ENCODE results near the gene NPAS3. TPM values are rescaled to one million over a fixed set of nuclear protein-coding genes. Genes with fewer than 3 reads are reported as not detected.

The NPAS3 gene
- total RNA-seq, 2 experiments from 2014 or later, result not detected

DNA sequence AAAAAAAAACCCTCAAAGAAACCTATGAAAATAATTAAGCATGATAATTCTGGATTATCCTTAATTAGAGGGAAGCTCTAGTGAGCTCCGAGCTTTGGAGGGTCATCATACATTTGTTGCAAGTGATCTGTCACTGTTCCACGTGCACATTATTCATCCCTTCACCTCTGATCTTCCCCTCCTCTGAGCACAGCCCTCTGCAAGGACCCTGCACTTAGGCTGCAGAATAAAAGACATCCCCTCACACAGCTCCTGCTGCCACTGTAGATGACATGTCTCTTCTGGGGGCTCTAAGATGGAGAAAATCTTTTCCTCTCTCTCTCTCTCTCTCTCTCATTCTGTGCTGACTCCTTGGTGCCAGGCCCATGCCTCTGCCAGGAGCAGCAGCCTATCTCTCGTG, 711.8 kb downstream of the NPAS3 start:
- no peaks in the 10 kb centered on the region for H3K9me3 ChIP-seq (ENCODE audit: low read length)
- intact Hi-C loops (cut with micrococcal nuclease; ENCODE audit: unreplicated experiment), result no loop called here
- H3K4me3 ChIP-seq (ENCODE audit: low read depth, low read length, poor library complexity, severe bottlenecking), result no peak overlapping the region
- H3K36me3 ChIP-seq (ENCODE audit: insufficient read depth, low read length), result no peaks in the 10 kb centered on the region
- H3K4me1 ChIP-seq (ENCODE audit: insufficient read depth, low read length, poor library complexity, severe bottlenecking), result no peaks in the 10 kb centered on the region
- BruUV-seq (replicated peaks), result no TSS peak
- no peak overlapping the region for H3K27ac ChIP-seq (ENCODE audit: low read depth, low read length, poor library complexity, severe bottlenecking)
- CTCF ChIA-PET (ENCODE audit: unreplicated experiment), result no interaction called here
- no peak overlapping the region for H3K4me2 ChIP-seq (ENCODE audit: low read length)
- no peak overlapping the region for H2AFZ ChIP-seq (ENCODE audit: low read length)
- no peaks in the 10 kb centered on the region for H4K20me1 ChIP-seq (ENCODE audit: insufficient read depth, low read length)
- no peaks in the 10 kb centered on the region for H3K79me2 ChIP-seq (ENCODE audit: insufficient read depth, low read depth, low read length)
- POLR2A ChIA-PET, result no interaction called here
- H3K9me2 ChIP-seq (ENCODE audit: insufficient read depth, low read length), result no peaks in the 10 kb centered on the region
- TF ChIP-seq CTCF (conservative IDR thresholded peaks at IDR 0.05; ENCODE audit: low read length) (no peak), EZH2phosphoT487 (IDR thresholded peaks at IDR 0.05; ENCODE audit: borderline replicate concordance, low read depth, low read length) (no peak)
- DNase-seq (ENCODE audit: low spot score), result no peak

GRCh38 chr14:33652566-33653307, 714.1 kb downstream of the NPAS3 start:
- H3K4me2 ChIP-seq (ENCODE audit: low read length), result no peak overlapping the region
- H3K9me3 ChIP-seq (ENCODE audit: low read length), result no peaks in the 10 kb centered on the region
- no peaks in the 10 kb centered on the region for H3K9me2 ChIP-seq (ENCODE audit: insufficient read depth, low read length)
- H3K27ac ChIP-seq (ENCODE audit: low read depth, low read length, poor library complexity, severe bottlenecking), result no peak overlapping the region
- no peak for DNase-seq (ENCODE audit: low spot score)
- H3K4me1 ChIP-seq (ENCODE audit: insufficient read depth, low read length, poor library complexity, severe bottlenecking), result no peaks in the 10 kb centered on the region
- TF ChIP-seq EZH2phosphoT487 (IDR thresholded peaks at IDR 0.05; ENCODE audit: borderline replicate concordance, low read depth, low read length) (no peak), CTCF (conservative IDR thresholded peaks at IDR 0.05; ENCODE audit: low read length) (no peak)
- H3K4me3 ChIP-seq (ENCODE audit: low read depth, low read length, poor library complexity, severe bottlenecking), result no peak overlapping the region
- ChIA-PET CTCF (ENCODE audit: unreplicated experiment) (no interaction called here), POLR2A (interaction anchor here (0.7 kb wide), 1 partner anchor 134 kb away, joined by 3 read pairs; no protein-coding TSS in a partner anchor)
- intact Hi-C loops (cut with micrococcal nuclease; ENCODE audit: unreplicated experiment), result no loop called here
- H3K79me2 ChIP-seq (ENCODE audit: insufficient read depth, low read depth, low read length), result no peaks in the 10 kb centered on the region
- H4K20me1 ChIP-seq (ENCODE audit: insufficient read depth, low read length), result no peaks in the 10 kb centered on the region
- no peak overlapping the region for H2AFZ ChIP-seq (ENCODE audit: low read length)
- BruUV-seq (replicated peaks), result no TSS peak
- no peaks in the 10 kb centered on the region for H3K36me3 ChIP-seq (ENCODE audit: insufficient read depth, low read length)

DNA sequence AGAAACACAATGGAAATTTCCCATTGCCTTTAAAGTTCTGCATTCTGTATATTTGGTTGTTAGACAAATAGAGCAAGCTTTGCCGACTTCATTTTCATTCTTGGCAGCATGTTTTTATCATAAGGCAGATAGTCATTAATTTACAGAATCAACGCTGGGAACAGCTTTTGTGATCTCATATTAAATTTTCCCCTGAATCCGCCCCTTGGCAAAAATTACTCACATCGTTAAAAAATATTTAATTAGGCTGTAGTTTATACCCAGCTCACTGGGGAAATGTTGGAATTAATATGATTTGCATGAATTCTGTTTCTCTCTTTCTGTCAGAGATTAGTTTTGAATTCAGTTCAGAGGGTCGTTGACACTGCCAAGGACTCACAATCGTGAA, 714.6 kb downstream of the NPAS3 start:
- H3K36me3 ChIP-seq (ENCODE audit: insufficient read depth, low read length), result no peaks in the 10 kb centered on the region
- CTCF ChIA-PET (ENCODE audit: unreplicated experiment), result no interaction called here
- H3K27ac ChIP-seq (ENCODE audit: low read depth, low read length, poor library complexity, severe bottlenecking), result no peak overlapping the region
- DNase-seq (ENCODE audit: low spot score), result no peak
- H3K4me1 ChIP-seq (ENCODE audit: insufficient read depth, low read length, poor library complexity, severe bottlenecking), result no peaks in the 10 kb centered on the region
- H2AFZ ChIP-seq (ENCODE audit: low read length), result no peak overlapping the region
- no peaks in the 10 kb centered on the region for H3K9me3 ChIP-seq (ENCODE audit: low read length)
- TF ChIP-seq CTCF (conservative IDR thresholded peaks at IDR 0.05; ENCODE audit: low read length) (no peak), EZH2phosphoT487 (IDR thresholded peaks at IDR 0.05; ENCODE audit: borderline replicate concordance, low read depth, low read length) (no peak)
- H3K9me2 ChIP-seq (ENCODE audit: insufficient read depth, low read length), result no peaks in the 10 kb centered on the region
- POLR2A ChIA-PET, result interaction anchor here (0.7 kb wide), 1 partner anchor 134 kb away, joined by 3 read pairs; no protein-coding TSS in a partner anchor
- no peak overlapping the region for H3K4me3 ChIP-seq (ENCODE audit: low read depth, low read length, poor library complexity, severe bottlenecking)
- no peak overlapping the region for H3K4me2 ChIP-seq (ENCODE audit: low read length)
- no TSS peak for BruUV-seq (replicated peaks)
- no peaks in the 10 kb centered on the region for H4K20me1 ChIP-seq (ENCODE audit: insufficient read depth, low read length)
- intact Hi-C loops (cut with micrococcal nuclease; ENCODE audit: unreplicated experiment), result no loop called here
- no peaks in the 10 kb centered on the region for H3K79me2 ChIP-seq (ENCODE audit: insufficient read depth, low read depth, low read length)
